G401 (cell line): Measurements from ENCODE around the gene MCU. TPM values are rescaled to one million over a fixed set of nuclear protein-coding genes. Genes with fewer than 3 reads are reported as not detected.
"Not testable (repeated sequence)": the region's sequence is repeated elsewhere in the genome, so short reads cannot be mapped to it uniquely, and the experiment has no call there.

Experiments used
- DNase-seq: peaks from one replicate; pipeline ENCODE4 v3.0.0-alpha.2; 2015; ENCODE audit warnings: low spot score
- in situ Hi-C: cut with HindIII; loops from 2 replicates; pipeline ENCODE4 v1.10.0; 2016; ENCODE audit warnings: low sequenced_read_pairs, mixed read lengths
- total RNA-seq: library from RNA; depleted of rRNA; stranded (reverse); fragments of >200 nt; shearing (Covaris generic); gene quantifications from 2 replicates; pipeline ENCODE4 v1.2.3, GENCODE V29; 2014; rRNA removed

The MCU gene
- 25.8 and 41.6 TPM in 2 replicates for total RNA-seq

GRCh38 chr10:72691863-72692743 is at the start of gene MCU:
Gene MCU, plus strand, starts transcription at chr10:72692143. Its CDS starts 9 bp downstream, at chr10:72692152.
- in situ Hi-C loops = no loop called here
- peak; percentile 99 for DNase-seq

GRCh38 chr10:72642318-72642717 is 49.6 kb upstream of the MCU start:
- no peak for DNase-seq
- in situ Hi-C loops = no loop called here

- DNase-seq = no peak
- in situ Hi-C loops = no loop called here
Observed at GRCh38 chr10:72645263-72645858, 46.6 kb upstream of the MCU start.

- in situ Hi-C loops, DNase-seq: not testable (repeated sequence)
Observed at GRCh38 chr10:72646971-72647370, 45.0 kb upstream of the MCU start.

- in situ Hi-C loops = no loop called here
- no peak for DNase-seq
Observed at GRCh38 chr10:72648301-72648700, 43.6 kb upstream of the MCU start.

GRCh38 chr10:72649291-72649690 is 42.7 kb upstream of the MCU start:
- in situ Hi-C loops = no loop called here
- no peak for DNase-seq

GRCh38 chr10:72653383-72654096 is 38.4 kb upstream of the MCU start:
- in situ Hi-C loops = no loop called here
- DNase-seq = no peak

GRCh38 chr10:72654720-72655119 is 37.2 kb upstream of the MCU start:
- DNase-seq = no peak
- in situ Hi-C loops = no loop called here

GRCh38 chr10:72658696-72659400 is 33.1 kb upstream of the MCU start:
- in situ Hi-C loops = no loop called here
- DNase-seq = peak; percentile 82

GRCh38 chr10:72659694-72660093 is 32.2 kb upstream of the MCU start:
- in situ Hi-C loops = no loop called here
- no peak for DNase-seq

GRCh38 chr10:72660220-72660619 is 31.7 kb upstream of the MCU start:
- in situ Hi-C loops = no loop called here
- DNase-seq = no peak

- no peak for DNase-seq
- in situ Hi-C loops = no loop called here
Observed at GRCh38 chr10:72661431-72661830, 30.5 kb upstream of the MCU start.

GRCh38 chr10:72663971-72664370 is 28.0 kb upstream of the MCU start:
- DNase-seq = no peak
- in situ Hi-C loops = no loop called here

GRCh38 chr10:72665925-72666324 is 26.0 kb upstream of the MCU start:
- in situ Hi-C loops = no loop called here
- DNase-seq = no peak

- DNase-seq = no peak
- in situ Hi-C loops = no loop called here
Observed at GRCh38 chr10:72667207-72667864, 24.6 kb upstream of the MCU start.

- in situ Hi-C loops = no loop called here
- DNase-seq = no peak
Observed at GRCh38 chr10:72673280-72673679, 18.7 kb upstream of the MCU start.

GRCh38 chr10:72674174-72674573 is 17.8 kb upstream of the MCU start:
- in situ Hi-C loops, DNase-seq: not testable (repeated sequence)

- DNase-seq = no peak
- in situ Hi-C loops = no loop called here
Observed at GRCh38 chr10:72679838-72680241, 12.1 kb upstream of the MCU start.

GRCh38 chr10:72682638-72683037 is 9.3 kb upstream of the MCU start:
- no peak for DNase-seq
- in situ Hi-C loops = no loop called here
